B cell (primary cell): Measurements from ENCODE around the gene GRM2.

ENCODE experiments used
- CTCF ChIP-seq: fragments of 200-600 bp; IDR thresholded peaks from one replicate; pipeline ENCODE4 v1.8.0; 2022; ENCODE audit warnings: antibody characterized with exemption, mild to moderate bottlenecking
- EZH2 ChIP-seq: IDR thresholded peaks from 2 replicates; pipeline ENCODE4 v1.6.1; 2012; ENCODE audit warnings: borderline replicate concordance, low read depth, mild to moderate bottlenecking, moderate library complexity, low read length; ENCODE audit not compliant: insufficient read depth, poor library complexity, severe bottlenecking

- TF ChIP-seq CTCF (no peak), EZH2 (no peak)
Observed at GRCh38 chr3:51682526-51682925, 24.3 kb upstream of the GRM2 start.
